ENCODE data around the gene CCDC158. TPM values are rescaled to one million over a fixed set of nuclear protein-coding genes. Genes with fewer than 3 reads are reported as not detected.
A peak's percentile ranks its signal among the peaks of the same experiment; 100 is the strongest.

CCDC158 gene
- total and polyA plus RNA-seq, 2 experiments from 2014 or later, result 0.21 to 0.27 TPM

DNA sequence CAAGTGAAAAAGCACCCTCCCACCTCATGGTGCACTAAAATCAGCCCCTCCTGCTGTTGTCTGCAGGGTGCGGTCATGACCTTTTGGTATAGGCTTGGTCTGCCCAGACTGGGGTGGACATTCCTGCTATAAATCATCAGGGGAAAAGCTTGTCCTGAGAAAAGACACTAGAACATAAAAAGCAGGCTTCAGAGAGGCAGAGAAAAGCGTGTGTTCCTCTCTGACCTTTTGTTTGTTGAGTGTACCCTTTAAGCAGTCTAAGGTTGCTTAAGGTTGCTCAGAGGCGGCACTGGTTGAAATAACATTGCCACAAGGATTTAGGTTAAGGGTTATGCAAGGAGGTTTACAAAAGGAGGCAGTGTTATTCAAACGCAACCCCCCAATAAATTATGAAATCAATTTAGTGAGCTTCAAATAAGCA lies 43.5 kb downstream of the CCDC158 start:
- Mint-ChIP-seq H3K27me3 (ENCODE audit: insufficient read depth, low read depth, poor library complexity) (peaks cover 7% of the 10 kb centered on the region), H3K36me3 (ENCODE audit: low read depth) (peaks cover 23% of the 10 kb centered on the region), H3K4me3 (no peak overlapping the region), H3K9me3 (peaks cover 22% of the 10 kb centered on the region), H3K27ac (no peak overlapping the region), H3K4me1 (peaks cover 30% of the 10 kb centered on the region)
- H3K4me2 ChIP-seq, result no peak overlapping the region
- H3K79me2 ChIP-seq (replicated peaks; ENCODE audit: insufficient read depth), result no peaks in the 10 kb centered on the region
- no peaks in the 10 kb centered on the region for H3K9me2 ChIP-seq (ENCODE audit: insufficient read depth)
- TF ChIP-seq ZNF114 (CRISPR knock-in tag; IDR thresholded peaks at IDR 0.05) (no peak), EZH2 (IDR thresholded peaks at IDR 0.05; ENCODE audit: low read depth, unreplicated experiment) (no peak), STAT1 (IDR thresholded peaks at IDR 0.05; ENCODE audit: unreplicated experiment) (no peak), CTCF (conservative IDR thresholded peaks at IDR 0.05; ENCODE audit: low read depth in 2 of 2) (no peak), JUNB (IDR thresholded peaks at IDR 0.05; ENCODE audit: unreplicated experiment) (no peak), EZH2phosphoT487 (IDR thresholded peaks at IDR 0.05; ENCODE audit: unreplicated experiment) (no peak), POLR2AphosphoS5 (IDR thresholded peaks at IDR 0.05; ENCODE audit: low read depth) (no peak)
- TF ChIP-seq, protein P1, sequence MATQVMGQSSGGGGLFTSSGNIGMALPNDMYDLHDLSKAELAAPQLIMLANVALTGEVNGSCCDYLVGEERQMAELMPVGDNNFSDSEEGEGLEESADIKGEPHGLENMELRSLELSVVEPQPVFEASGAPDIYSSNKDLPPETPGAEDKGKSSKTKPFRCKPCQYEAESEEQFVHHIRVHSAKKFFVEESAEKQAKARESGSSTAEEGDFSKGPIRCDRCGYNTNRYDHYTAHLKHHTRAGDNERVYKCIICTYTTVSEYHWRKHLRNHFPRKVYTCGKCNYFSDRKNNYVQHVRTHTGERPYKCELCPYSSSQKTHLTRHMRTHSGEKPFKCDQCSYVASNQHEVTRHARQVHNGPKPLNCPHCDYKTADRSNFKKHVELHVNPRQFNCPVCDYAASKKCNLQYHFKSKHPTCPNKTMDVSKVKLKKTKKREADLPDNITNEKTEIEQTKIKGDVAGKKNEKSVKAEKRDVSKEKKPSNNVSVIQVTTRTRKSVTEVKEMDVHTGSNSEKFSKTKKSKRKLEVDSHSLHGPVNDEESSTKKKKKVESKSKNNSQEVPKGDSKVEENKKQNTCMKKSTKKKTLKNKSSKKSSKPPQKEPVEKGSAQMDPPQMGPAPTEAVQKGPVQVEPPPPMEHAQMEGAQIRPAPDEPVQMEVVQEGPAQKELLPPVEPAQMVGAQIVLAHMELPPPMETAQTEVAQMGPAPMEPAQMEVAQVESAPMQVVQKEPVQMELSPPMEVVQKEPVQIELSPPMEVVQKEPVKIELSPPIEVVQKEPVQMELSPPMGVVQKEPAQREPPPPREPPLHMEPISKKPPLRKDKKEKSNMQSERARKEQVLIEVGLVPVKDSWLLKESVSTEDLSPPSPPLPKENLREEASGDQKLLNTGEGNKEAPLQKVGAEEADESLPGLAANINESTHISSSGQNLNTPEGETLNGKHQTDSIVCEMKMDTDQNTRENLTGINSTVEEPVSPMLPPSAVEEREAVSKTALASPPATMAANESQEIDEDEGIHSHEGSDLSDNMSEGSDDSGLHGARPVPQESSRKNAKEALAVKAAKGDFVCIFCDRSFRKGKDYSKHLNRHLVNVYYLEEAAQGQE (IDR thresholded peaks at IDR 0.05; ENCODE audit: unreplicated experiment), result no peak
- no peaks in the 10 kb centered on the region for H4K20me1 ChIP-seq (replicated peaks; ENCODE audit: insufficient read depth)
- H3K27me3 ChIP-seq (ENCODE audit: insufficient read depth), result no peaks in the 10 kb centered on the region
- no peak overlapping the region for H3K27ac ChIP-seq (ENCODE audit: low read depth)
- DNase-seq (ENCODE audit: low spot score), result peak; percentile 24
- peaks cover 12% of the 10 kb centered on the region for H3K4me1 ChIP-seq (ENCODE audit: insufficient read depth)
- no peak overlapping the region for H2AFZ ChIP-seq
- no peaks in the 10 kb centered on the region for H3F3A ChIP-seq (replicated peaks; ENCODE audit: low read depth)
- peak; percentile 66 for ATAC-seq
- H3K4me3 ChIP-seq, result no peak overlapping the region
- no peaks in the 10 kb centered on the region for H3K36me3 ChIP-seq (ENCODE audit: insufficient read depth)

- H3F3A ChIP-seq (replicated peaks; ENCODE audit: low read depth), result no peaks in the 10 kb centered on the region
- peaks cover 7% of the 10 kb centered on the region for H3K27me3 Mint-ChIP-seq (ENCODE audit: insufficient read depth, low read depth, poor library complexity)
- ATAC-seq (no peak), DNase-seq (ENCODE audit: low spot score) (no peak)
- no peak overlapping the region for H3K4me3 Mint-ChIP-seq
- no peaks in the 10 kb centered on the region for H3K9me2 ChIP-seq (ENCODE audit: insufficient read depth)
- peaks cover 30% of the 10 kb centered on the region for H3K4me1 Mint-ChIP-seq
- no peak overlapping the region for H2AFZ ChIP-seq
- H3K36me3 Mint-ChIP-seq (ENCODE audit: low read depth), result peaks cover 18% of the 10 kb centered on the region; the same call in 2 of the 3 replicates
- no peaks in the 10 kb centered on the region for H3K79me2 ChIP-seq (replicated peaks; ENCODE audit: insufficient read depth)
- H3K27ac Mint-ChIP-seq, result no peak overlapping the region
- no peaks in the 10 kb centered on the region for H3K27me3 ChIP-seq (ENCODE audit: insufficient read depth)
- no peak for TF ChIP-seq JUNB (IDR thresholded peaks at IDR 0.05; ENCODE audit: unreplicated experiment)
- H3K9me3 Mint-ChIP-seq, result peaks cover 16% of the 10 kb centered on the region
- no peaks in the 10 kb centered on the region for H3K36me3 ChIP-seq (ENCODE audit: insufficient read depth)
- no peak overlapping the region for H3K27ac ChIP-seq (ENCODE audit: low read depth)
- no peaks in the 10 kb centered on the region for H4K20me1 ChIP-seq (replicated peaks; ENCODE audit: insufficient read depth)
- no peak overlapping the region for H3K4me2 ChIP-seq
- no peak overlapping the region for H3K4me3 ChIP-seq
- H3K4me1 ChIP-seq (ENCODE audit: insufficient read depth), result peaks cover 11% of the 10 kb centered on the region
Observed at GRCh38 chr4:76376534-76376933, 44.4 kb downstream of the CCDC158 start.
